Testis (tissue), 3 donors: ENCODE measurements around the gene ROBO1. TPM values are rescaled to one million over a fixed set of nuclear protein-coding genes. Genes with fewer than 3 reads are reported as not detected.

Experiments
- DNase-seq: peaks from one replicate; pipeline ENCODE4 v3.0.0-alpha.2; 2019
- H3K27ac ChIP-seq, 2 donors: fragments of 200-600 bp; sonication (generic); one replicate each; pipeline ENCODE4 v1.5.1; 2019
- H3K27me3 ChIP-seq: fragments of 200-600 bp; sonication (generic); one replicate; pipeline ENCODE4 v1.5.1; 2019
- H3K36me3 ChIP-seq: fragments of 200-600 bp; sonication (generic); one replicate; pipeline ENCODE4 v1.5.1; 2017; ENCODE audit warnings: low read depth; ENCODE audit errors: missing control alignments
- H3K4me1 ChIP-seq: fragments of 200-600 bp; sonication (generic); one replicate; pipeline ENCODE4 v1.5.1; 2019
- H3K4me3 ChIP-seq, 2 donors: fragments of 200-600 bp; sonication (generic); one replicate each; pipeline ENCODE4 v1.5.1; 2017 to 2019
- H3K9me3 ChIP-seq: fragments of 200-600 bp; sonication (generic); one replicate; pipeline ENCODE4 v1.5.1; 2017
- CTCF ChIP-seq, 3 experiments: fragments of 450-650 bp in 2 of 3; fragments of 200-600 bp in 1 of 3; sonication (generic) in 1 of 3; IDR thresholded peaks; one replicate each; pipeline ENCODE4 v1.5.1; 2016 to 2019; ENCODE audit warnings: antibody characterized with exemption in 3 of 3, mild to moderate bottlenecking in 2 of 3, moderate library complexity in 1 of 3
- POLR2A ChIP-seq: fragments of 450-650 bp; IDR thresholded peaks from one replicate; pipeline ENCODE4 v1.6.1; 2017; ENCODE audit warnings: antibody characterized with exemption, mild to moderate bottlenecking, moderate library complexity
- WGBS, 2 donors: methylation state at CpG; one replicate each; pipeline ENCODE4 v1.1.5; 2018; 5-methylcytosine and 5-hydroxymethylcytosine counted together
- intact Hi-C: fragments of 100-400 bp; cut with DNase I; formaldehyde crosslinking; loops from one replicate; pipeline ENCODE4 v1.15.1; 2023; ENCODE audit warnings: low total_unique reads
- polyA plus RNA-seq: library from polyadenylated mRNA; stranded (reverse); fragments of 350-450 nt; fragmentation: Illumina TruSeq; extraction: RNeasy Lipid Tissue Mini Kit (QIAGEN cat#74804); gene quantifications from one replicate; pipeline ENCODE4 v1.2.3, GENCODE V29; 2014; ENCODE audit warnings: low read depth, low replicate concordance; ENCODE audit not compliant: insufficient read depth
- total RNA-seq, 2 donors: library from RNA; depleted of rRNA; stranded (reverse); fragments of >200 nt; gene quantifications; one replicate each; pipeline ENCODE4 v1.2.3, GENCODE V29; 2016

ROBO1 gene
- total and polyA plus RNA-seq, 3 donors from 2014 or later = 39.4 to 45.1 (median 42.6) TPM

GRCh38 chr3:79598594-79598993 lies 169.2 kb downstream of the ROBO1 start:
- H3K36me3 ChIP-seq = no peaks in the 10 kb centered on the region
- H3K27ac ChIP-seq = no peak overlapping the region
- no peaks in the 10 kb centered on the region for H3K4me1 ChIP-seq
- WGBS, 2 donors = 75 to 93% methylated on average over 1 of the region's 1 CpG
- no peaks in the 10 kb centered on the region for H3K9me3 ChIP-seq
- intact Hi-C loops = no loop called here
- no peaks in the 10 kb centered on the region for H3K27me3 ChIP-seq
- TF ChIP-seq POLR2A (no peak), CTCF (IDR thresholded peaks at IDR 0.05) (no peak)
- H3K4me3 ChIP-seq = no peak overlapping the region
- DNase-seq = no peak

- Histone ChIP-seq H3K36me3 (no peaks in the 10 kb centered on the region), H3K27me3 (no peaks in the 10 kb centered on the region), H3K27ac (no peak overlapping the region), H3K4me1 (no peaks in the 10 kb centered on the region), H3K4me3 (no peak overlapping the region), H3K9me3 (no peaks in the 10 kb centered on the region)
- no peak for DNase-seq
- intact Hi-C loops = no loop called here
- WGBS, 2 donors = 82 to 88% methylated on average over 2 of the region's 2 CpGs
- TF ChIP-seq CTCF (IDR thresholded peaks at IDR 0.05) = no peak
Measured at GRCh38 chr3:79597709-79598108, 170.1 kb downstream of the ROBO1 start.

GRCh38 chr3:79587150-79587549 lies 180.6 kb downstream of the ROBO1 start:
- no peak for DNase-seq
- intact Hi-C loops = no loop called here
- Histone ChIP-seq H3K4me3 (no peak overlapping the region), H3K36me3 (no peaks in the 10 kb centered on the region), H3K27ac (no peak overlapping the region), H3K4me1 (no peaks in the 10 kb centered on the region), H3K9me3 (no peaks in the 10 kb centered on the region), H3K27me3 (no peaks in the 10 kb centered on the region)
- no peak for TF ChIP-seq CTCF (IDR thresholded peaks at IDR 0.05)

- Histone ChIP-seq H3K4me1 (no peaks in the 10 kb centered on the region), H3K36me3 (no peaks in the 10 kb centered on the region), H3K27me3 (no peaks in the 10 kb centered on the region), H3K4me3 (no peak overlapping the region), H3K9me3 (no peaks in the 10 kb centered on the region), H3K27ac (no peak overlapping the region)
- intact Hi-C loops = no loop called here
- no peak for DNase-seq
- TF ChIP-seq POLR2A (no peak), CTCF (IDR thresholded peaks at IDR 0.05) (no peak)
Measured at GRCh38 chr3:79586232-79586631, 181.6 kb downstream of the ROBO1 start.

- H3K27me3 ChIP-seq = no peaks in the 10 kb centered on the region
- no peak overlapping the region for H3K27ac ChIP-seq
- TF ChIP-seq CTCF (IDR thresholded peaks at IDR 0.05) (no peak), POLR2A (no peak)
- DNase-seq = no peak
- H3K36me3 ChIP-seq = no peaks in the 10 kb centered on the region
- no peaks in the 10 kb centered on the region for H3K4me1 ChIP-seq
- H3K9me3 ChIP-seq = no peaks in the 10 kb centered on the region
- H3K4me3 ChIP-seq = no peak overlapping the region
- 53 to 72% methylated on average over 7 of the region's 7 CpGs for WGBS, 2 donors
- intact Hi-C loops = no loop called here
Measured at GRCh38 chr3:79572930-79573329, 194.9 kb downstream of the ROBO1 start.
